Neural crest cell (in vitro differentiated cells): Measurements from ENCODE around the gene PHEX. TPM values are rescaled to one million over a fixed set of nuclear protein-coding genes. Genes with fewer than 3 reads are reported as not detected.

Experiments
- DNase-seq: peaks from one replicate; pipeline ENCODE4 v3.0.0; 2021; ENCODE audit warnings: low read depth, mixed read lengths, low spot score
- H3K27ac Mint-ChIP-seq: one replicate; pipeline ENCODE4 v1.8.0; 2021; ENCODE audit warnings: mild to moderate bottlenecking, mixed read lengths; ENCODE audit not compliant: unreplicated experiment
- H3K27me3 Mint-ChIP-seq: 2 replicates; pipeline ENCODE4 v1.8.0; 2021; ENCODE audit warnings: low read depth, mild to moderate bottlenecking, mixed read lengths
- H3K36me3 Mint-ChIP-seq: 2 replicates; pipeline ENCODE4 v1.8.0; 2021; ENCODE audit warnings: low read depth, mild to moderate bottlenecking, mixed read lengths
- H3K4me1 Mint-ChIP-seq: 2 replicates; pipeline ENCODE4 v1.8.0; 2021; ENCODE audit warnings: mixed read lengths
- H3K4me3 Mint-ChIP-seq: one replicate; pipeline ENCODE4 v1.8.0; 2021; ENCODE audit warnings: mild to moderate bottlenecking, mixed read lengths
- H3K9me3 Mint-ChIP-seq: 2 replicates; pipeline ENCODE4 v1.8.0; 2021; ENCODE audit warnings: mixed read lengths
- CTCF ChIP-seq: fragments of 200-600 bp; sonication (generic); conservative IDR thresholded peaks from 2 replicates; pipeline ENCODE4 v1.5.0; 2021; ENCODE audit warnings: antibody characterized with exemption, mild to moderate bottlenecking
- total RNA-seq: library from RNA; stranded (reverse); gene quantifications from 2 replicates; pipeline ENCODE4 v1.2.1, GENCODE V29; 2021

Gene PHEX
- total RNA-seq, 1 donor from 2014 or later, result 0.47 TPM

DNA sequence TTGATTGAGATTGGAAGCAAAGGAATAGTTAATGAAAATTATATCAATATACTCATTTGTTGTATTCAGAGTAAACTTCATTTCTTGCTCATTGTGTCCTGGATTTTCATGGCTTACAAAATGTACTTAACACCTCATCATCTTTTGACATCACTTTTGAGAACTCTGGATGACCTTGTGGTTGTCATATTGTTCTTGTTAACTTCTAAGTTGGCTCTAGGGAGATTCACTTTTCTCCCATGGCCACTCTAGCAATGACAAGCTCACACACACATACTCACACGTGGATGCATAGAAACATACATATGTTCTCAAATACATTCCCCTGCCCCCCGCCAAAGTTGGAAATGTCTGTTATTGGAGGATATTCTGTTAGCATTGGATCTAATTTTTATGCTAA lies 15.3 kb downstream of the PHEX start:
- DNase-seq, result no peak
- no peaks in the 10 kb centered on the region for H3K36me3 Mint-ChIP-seq
- H3K27me3 Mint-ChIP-seq, result no peaks in the 10 kb centered on the region
- H3K27ac Mint-ChIP-seq, result no peak overlapping the region
- H3K4me3 Mint-ChIP-seq, result no peak overlapping the region
- H3K9me3 Mint-ChIP-seq, result no peaks in the 10 kb centered on the region
- peaks cover 6% of the 10 kb centered on the region for H3K4me1 Mint-ChIP-seq
- TF ChIP-seq CTCF, result no peak

GRCh38 chrX:22053481-22053880 lies 21.4 kb downstream of the PHEX start:
- Mint-ChIP-seq H3K9me3 (no peaks in the 10 kb centered on the region), H3K27ac (no peak overlapping the region), H3K4me3 (no peak overlapping the region), H3K36me3 (no peaks in the 10 kb centered on the region), H3K4me1 (no peaks in the 10 kb centered on the region), H3K27me3 (no peaks in the 10 kb centered on the region)
- DNase-seq, result no peak
- TF ChIP-seq CTCF, result no peak

- H3K27me3 Mint-ChIP-seq, result no peaks in the 10 kb centered on the region
- H3K9me3 Mint-ChIP-seq, result no peaks in the 10 kb centered on the region
- TF ChIP-seq CTCF, result no peak
- no peaks in the 10 kb centered on the region for H3K36me3 Mint-ChIP-seq
- no peak overlapping the region for H3K4me3 Mint-ChIP-seq
- DNase-seq, result no peak
- H3K27ac Mint-ChIP-seq, result no peak overlapping the region
- peaks cover 4% of the 10 kb centered on the region for H3K4me1 Mint-ChIP-seq
Measured at GRCh38 chrX:22056235-22056634, 24.1 kb downstream of the PHEX start.

DNA sequence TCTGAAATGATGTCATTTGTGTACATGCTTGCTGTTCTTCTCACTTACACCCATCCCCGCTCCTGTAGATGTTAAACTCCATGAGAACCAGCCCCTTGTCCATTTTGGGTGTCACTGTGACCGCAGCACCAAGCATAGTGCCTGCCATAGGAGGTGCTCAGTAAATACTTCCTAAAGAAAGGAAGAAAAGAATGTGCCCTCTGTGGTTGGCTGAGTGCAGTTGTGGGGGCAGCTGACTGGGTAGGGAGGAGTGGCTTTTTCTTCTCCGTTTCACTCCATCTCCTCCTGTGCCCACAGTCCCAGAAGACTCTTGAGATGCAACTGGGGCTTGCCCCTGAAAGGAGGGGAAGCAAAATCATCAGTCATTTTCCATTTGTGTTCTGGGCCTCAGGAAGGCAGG lies 25.5 kb downstream of the PHEX start:
- TF ChIP-seq CTCF, result no peak
- Mint-ChIP-seq H3K27ac (no peak overlapping the region), H3K4me3 (no peak overlapping the region), H3K9me3 (no peaks in the 10 kb centered on the region), H3K4me1 (peaks cover 4% of the 10 kb centered on the region), H3K36me3 (no peaks in the 10 kb centered on the region), H3K27me3 (no peaks in the 10 kb centered on the region)
- DNase-seq, result no peak

- Mint-ChIP-seq H3K9me3 (no peaks in the 10 kb centered on the region), H3K4me3 (no peak overlapping the region), H3K4me1 (peaks cover 19% of the 10 kb centered on the region), H3K27me3 (no peaks in the 10 kb centered on the region), H3K27ac (no peak overlapping the region), H3K36me3 (no peaks in the 10 kb centered on the region)
- no peak for DNase-seq
- no peak for TF ChIP-seq CTCF
Measured at GRCh38 chrX:22059775-22060174, 27.6 kb downstream of the PHEX start.
